ENCODE results near the gene TUFT1. TPM values are rescaled to one million over a fixed set of nuclear protein-coding genes. Genes with fewer than 3 reads are reported as not detected.

Gene TUFT1
- total RNA-seq, 1 experiment from 2014 or later = 12.3 TPM

DNA sequence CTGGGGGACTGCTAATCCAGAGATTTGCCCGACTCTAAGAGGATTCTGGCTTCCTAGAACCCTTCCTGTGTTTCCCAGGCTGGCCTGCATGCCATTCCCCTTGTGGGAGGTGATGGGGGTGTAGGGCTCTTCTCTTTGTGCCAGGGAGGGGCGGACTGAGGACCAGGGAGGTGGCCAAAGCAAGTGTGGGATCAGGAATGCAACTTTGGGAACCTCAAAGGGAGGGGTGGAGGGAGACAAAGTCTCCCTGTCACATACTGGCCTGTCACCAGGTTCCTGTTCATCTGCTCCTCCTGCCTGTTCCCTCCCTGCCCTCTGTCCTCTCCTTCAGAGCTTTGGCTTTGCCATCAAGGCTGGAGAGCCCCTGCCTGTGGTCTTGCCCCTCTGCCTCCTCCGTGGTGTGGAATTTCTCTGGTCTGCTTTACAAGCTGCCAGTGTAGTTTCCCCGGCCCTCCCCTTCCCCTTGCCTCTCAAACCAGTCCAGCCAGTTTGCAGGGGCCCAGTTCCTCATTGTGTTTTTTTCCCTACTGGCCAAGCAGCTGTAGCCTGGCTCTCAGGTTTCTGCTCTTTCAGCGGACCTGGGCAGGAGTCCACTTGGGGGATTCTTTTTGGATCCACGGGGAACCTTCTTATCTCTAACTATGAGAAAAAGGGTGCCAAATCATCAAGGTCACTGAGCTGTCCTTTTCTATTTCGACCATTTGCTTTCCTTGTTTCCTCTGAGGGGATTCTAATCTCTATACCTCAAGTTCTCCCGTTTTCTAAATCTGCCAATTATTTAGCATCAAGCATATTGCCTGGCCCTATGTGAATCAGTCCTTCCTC, 27.1 kb upstream of the TUFT1 start:
- no TSS peak for BruUV-seq (replicated peaks)
- intact Hi-C loops (cut with micrococcal nuclease) = loop anchor here (2.0 to 5.0 kb wide), 2 partner anchors 54 to 71 kb away; partner anchors contain the start of gene POGZ

More for the DNA sequence above, 27.1 kb upstream of the TUFT1 start:
- DNase-seq (ENCODE audit: low read depth, low spot score) = no peak
- TF ChIP-seq SRF (IDR thresholded peaks at IDR 0.05; ENCODE audit: low read depth) (no peak), RAD21 (IDR thresholded peaks at IDR 0.05; ENCODE audit: low read depth) (no peak), SP1 (IDR thresholded peaks at IDR 0.05; ENCODE audit: low read depth) (no peak), CTCF (IDR thresholded peaks at IDR 0.05 in 2 of 3, conservative IDR thresholded peaks at IDR 0.05 in 1 of 3; ENCODE audit: borderline replicate concordance in 1 of 3, insufficient read depth in 1 of 3, low read depth in 2 of 3, low read length in 2 of 3) (no peak), JUND (IDR thresholded peaks at IDR 0.05) (no peak), EZH2phosphoT487 (IDR thresholded peaks at IDR 0.05; ENCODE audit: borderline replicate concordance) (no peak), CBX3 (IDR thresholded peaks at IDR 0.05; ENCODE audit: low read depth) (no peak), YY1 (IDR thresholded peaks at IDR 0.05; ENCODE audit: extremely low read depth, insufficient replicate concordance, low read depth, low read length) (peak; percentile 53), POLR2AphosphoS5 (IDR thresholded peaks at IDR 0.05; ENCODE audit: low read depth, low read length) (peak; percentile 47), ZBTB33 (IDR thresholded peaks at IDR 0.05; ENCODE audit: extremely low read depth, insufficient replicate concordance, low read length) (peak; percentile 21), EGR1 (IDR thresholded peaks at IDR 0.05; ENCODE audit: low read depth) (no peak), EZH2 (IDR thresholded peaks at IDR 0.05) (no peak)
- TF ChIP-seq, protein P1, sequence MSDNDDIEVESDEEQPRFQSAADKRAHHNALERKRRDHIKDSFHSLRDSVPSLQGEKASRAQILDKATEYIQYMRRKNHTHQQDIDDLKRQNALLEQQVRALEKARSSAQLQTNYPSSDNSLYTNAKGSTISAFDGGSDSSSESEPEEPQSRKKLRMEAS (IDR thresholded peaks at IDR 0.05) = no peak
- TF ChIP-seq, protein P2, sequence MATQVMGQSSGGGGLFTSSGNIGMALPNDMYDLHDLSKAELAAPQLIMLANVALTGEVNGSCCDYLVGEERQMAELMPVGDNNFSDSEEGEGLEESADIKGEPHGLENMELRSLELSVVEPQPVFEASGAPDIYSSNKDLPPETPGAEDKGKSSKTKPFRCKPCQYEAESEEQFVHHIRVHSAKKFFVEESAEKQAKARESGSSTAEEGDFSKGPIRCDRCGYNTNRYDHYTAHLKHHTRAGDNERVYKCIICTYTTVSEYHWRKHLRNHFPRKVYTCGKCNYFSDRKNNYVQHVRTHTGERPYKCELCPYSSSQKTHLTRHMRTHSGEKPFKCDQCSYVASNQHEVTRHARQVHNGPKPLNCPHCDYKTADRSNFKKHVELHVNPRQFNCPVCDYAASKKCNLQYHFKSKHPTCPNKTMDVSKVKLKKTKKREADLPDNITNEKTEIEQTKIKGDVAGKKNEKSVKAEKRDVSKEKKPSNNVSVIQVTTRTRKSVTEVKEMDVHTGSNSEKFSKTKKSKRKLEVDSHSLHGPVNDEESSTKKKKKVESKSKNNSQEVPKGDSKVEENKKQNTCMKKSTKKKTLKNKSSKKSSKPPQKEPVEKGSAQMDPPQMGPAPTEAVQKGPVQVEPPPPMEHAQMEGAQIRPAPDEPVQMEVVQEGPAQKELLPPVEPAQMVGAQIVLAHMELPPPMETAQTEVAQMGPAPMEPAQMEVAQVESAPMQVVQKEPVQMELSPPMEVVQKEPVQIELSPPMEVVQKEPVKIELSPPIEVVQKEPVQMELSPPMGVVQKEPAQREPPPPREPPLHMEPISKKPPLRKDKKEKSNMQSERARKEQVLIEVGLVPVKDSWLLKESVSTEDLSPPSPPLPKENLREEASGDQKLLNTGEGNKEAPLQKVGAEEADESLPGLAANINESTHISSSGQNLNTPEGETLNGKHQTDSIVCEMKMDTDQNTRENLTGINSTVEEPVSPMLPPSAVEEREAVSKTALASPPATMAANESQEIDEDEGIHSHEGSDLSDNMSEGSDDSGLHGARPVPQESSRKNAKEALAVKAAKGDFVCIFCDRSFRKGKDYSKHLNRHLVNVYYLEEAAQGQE (IDR thresholded peaks at IDR 0.05; ENCODE audit: low read depth) = no peak
- Histone ChIP-seq H2AFZ (ENCODE audit: low read depth, low read length, poor library complexity, severe bottlenecking) (no peak overlapping the region), H3K27me3 (ENCODE audit: insufficient read depth, low read length) (no peaks in the 10 kb centered on the region), H3K36me3 (ENCODE audit: control insufficient read depth in 1 of 2, insufficient read depth in 2 of 2, low read length in 2 of 2) (no peaks in the 10 kb centered on the region), H3K9ac (ENCODE audit: low read length) (peak overlapping the region; percentile 75), H3K4me1 (ENCODE audit: control insufficient read depth in 1 of 2, insufficient read depth in 2 of 2, low read length in 2 of 2) (peaks cover 69 to 88% of the 10 kb centered on the region in 2 experiments), H3K9me3 (ENCODE audit: control insufficient read depth in 1 of 2, insufficient read depth in 1 of 2, low read depth in 1 of 2, low read length in 2 of 2) (no peaks in the 10 kb centered on the region), H3K79me2 (ENCODE audit: insufficient read depth, low read length) (peaks cover 37% of the 10 kb centered on the region), H3K9me2 (ENCODE audit: insufficient read depth) (no peaks in the 10 kb centered on the region), H3K4me3 (replicated peaks in 1 of 2; ENCODE audit: low read depth in 1 of 2, low read length in 2 of 2) (peak overlapping the region; percentile 68 to 72), H3K27ac (ENCODE audit: low read depth, low read length) (peak overlapping the region; percentile 84), H4K20me1 (ENCODE audit: insufficient read depth) (no peaks in the 10 kb centered on the region), H3K4me2 (ENCODE audit: low read length) (peak overlapping the region; percentile 91)
- peak; percentile 29 for ATAC-seq
- ChIA-PET POLR2A (interaction anchor here (0.6 to 1.1 kb wide), 3 partner anchors 18 to 231 kb away, joined by 3 to 4 read pairs (median 3); partner anchors contain the start of gene ZNF687), RAD21 (ENCODE audit: low non-redundant PET in 1 of 2, low total read pairs in 2 of 2, uncharacterized antibody in 2 of 2, unreplicated experiment in 2 of 2) (interaction anchor here in 1 of 2 experiments (0.6 kb wide), 1 partner anchor 101 kb away, joined by 3 read pairs; no protein-coding TSS in a partner anchor), CTCF (interaction anchor here (1.9 kb wide), 1 partner anchor 27 kb away, joined by 4 read pairs; the partner anchor contains the start of gene TUFT1)
